Measurements from ENCODE around the gene PMM2. TPM values are rescaled to one million over a fixed set of nuclear protein-coding genes. Genes with fewer than 3 reads are reported as not detected.
A peak's percentile ranks its signal among the peaks of the same experiment; 100 is the strongest.

Gene PMM2
- total and polyA plus RNA-seq, 2 experiments from 2014 or later: 38.2 to 60.4 TPM

GRCh38 chr16:8878523-8878911 is 80.9 kb downstream of the PMM2 start:
- Histone ChIP-seq H2AFZ (peak overlapping the region; percentile 73; the same call in 1 of the 2 replicates), H4K20me1 (replicated peaks; ENCODE audit: insufficient read depth) (no peaks in the 10 kb centered on the region), H3K9me2 (ENCODE audit: insufficient read depth) (no peaks in the 10 kb centered on the region), H3K4me2 (peak overlapping the region; percentile 31; the same call in 1 of the 2 replicates), H3K27ac (ENCODE audit: low read depth) (no peak overlapping the region), H3K79me2 (replicated peaks; ENCODE audit: insufficient read depth) (no peaks in the 10 kb centered on the region), H3K36me3 (ENCODE audit: insufficient read depth) (no peaks in the 10 kb centered on the region), H3F3A (replicated peaks; ENCODE audit: low read depth) (no peaks in the 10 kb centered on the region), H3K4me3 (no peak overlapping the region), H3K4me1 (ENCODE audit: insufficient read depth) (peaks cover 11% of the 10 kb centered on the region), H3K27me3 (ENCODE audit: insufficient read depth) (no peaks in the 10 kb centered on the region)
- peaks cover 15% of the 10 kb centered on the region for H3K27me3 Mint-ChIP-seq (ENCODE audit: insufficient read depth, low read depth, poor library complexity)
- DNase-seq (ENCODE audit: low spot score) (peak; percentile 36), ATAC-seq (peak; percentile 10; the same call in 2 of the 3 replicates)
- H3K4me3 Mint-ChIP-seq: no peak overlapping the region
- H3K4me1 Mint-ChIP-seq: peaks cover 16% of the 10 kb centered on the region
- no peaks in the 10 kb centered on the region; the same call in 1 of the 3 replicates for H3K36me3 Mint-ChIP-seq (ENCODE audit: low read depth)
- no peaks in the 10 kb centered on the region; the same call in 2 of the 3 replicates for H3K9me3 Mint-ChIP-seq
- H3K27ac Mint-ChIP-seq: no peak overlapping the region
- TF ChIP-seq ETS1 (IDR thresholded peaks at IDR 0.05) (no peak), EZH2 (IDR thresholded peaks at IDR 0.05; ENCODE audit: low read depth, unreplicated experiment) (no peak), ZNF331 (CRISPR knock-in tag; IDR thresholded peaks at IDR 0.05; ENCODE audit: low read depth) (no peak), POLR2AphosphoS5 (IDR thresholded peaks at IDR 0.05; ENCODE audit: low read depth) (no peak), NANOG (IDR thresholded peaks at IDR 0.05; ENCODE audit: borderline replicate concordance) (no peak), ZNF462 (CRISPR knock-in tag; IDR thresholded peaks at IDR 0.05) (no peak), EZH2phosphoT487 (IDR thresholded peaks at IDR 0.05; ENCODE audit: unreplicated experiment) (no peak), JUNB (IDR thresholded peaks at IDR 0.05; ENCODE audit: unreplicated experiment) (no peak), CTCF (conservative IDR thresholded peaks at IDR 0.05; ENCODE audit: low read depth in 2 of 2) (no peak), ZNF114 (CRISPR knock-in tag; IDR thresholded peaks at IDR 0.05) (no peak), REST (IDR thresholded peaks at IDR 0.05; ENCODE audit: unreplicated experiment) (no peak)
